ENCODE data around the gene TDRKH. TPM values are rescaled to one million over a fixed set of nuclear protein-coding genes. Genes with fewer than 3 reads are reported as not detected.

TDRKH gene
- total RNA-seq, 2 experiments from 2014 or later, result 10.2 to 21.1 TPM

- H4K20me1 ChIP-seq (ENCODE audit: insufficient read depth, low read length), result no peaks in the 10 kb centered on the region
- H3K79me2 ChIP-seq (ENCODE audit: insufficient read depth, low read depth, low read length), result no peaks in the 10 kb centered on the region
- DNase-seq (ENCODE audit: low spot score), result no peak
- no peaks in the 10 kb centered on the region for H3K36me3 ChIP-seq (ENCODE audit: insufficient read depth, low read length)
- CTCF ChIA-PET (ENCODE audit: unreplicated experiment), result interaction anchor here (0.6 kb wide), 1 partner anchor 26 kb away, joined by 3 read pairs; the partner anchor contains the start of gene C2CD4D
- no peak overlapping the region for H3K4me2 ChIP-seq (ENCODE audit: low read length)
- TF ChIP-seq EZH2phosphoT487 (IDR thresholded peaks at IDR 0.05; ENCODE audit: borderline replicate concordance, low read depth, low read length) (no peak), CTCF (conservative IDR thresholded peaks at IDR 0.05; ENCODE audit: low read length) (no peak)
- intact Hi-C loops (cut with micrococcal nuclease; ENCODE audit: unreplicated experiment), result no loop called here
- no peak overlapping the region for H3K27ac ChIP-seq (ENCODE audit: low read depth, low read length, poor library complexity, severe bottlenecking)
- no peak overlapping the region for H2AFZ ChIP-seq (ENCODE audit: low read length)
- H3K4me3 ChIP-seq (ENCODE audit: low read depth, low read length, poor library complexity, severe bottlenecking), result no peak overlapping the region
- no TSS peak for BruUV-seq (replicated peaks)
- POLR2A ChIA-PET, result no interaction called here
- H3K9me2 ChIP-seq (ENCODE audit: insufficient read depth, low read length), result no peaks in the 10 kb centered on the region
- no peaks in the 10 kb centered on the region for H3K9me3 ChIP-seq (ENCODE audit: low read length)
- peaks cover 10% of the 10 kb centered on the region for H3K4me1 ChIP-seq (ENCODE audit: insufficient read depth, low read length, poor library complexity, severe bottlenecking)
Observed at GRCh38 chr1:151813271-151813977, 23.1 kb upstream of the TDRKH start.

GRCh38 chr1:151811181-151811580, 20.9 kb upstream of the TDRKH start:
- H3K4me2 ChIP-seq (ENCODE audit: low read length), result no peak overlapping the region
- H4K20me1 ChIP-seq (ENCODE audit: insufficient read depth, low read length), result no peaks in the 10 kb centered on the region
- BruUV-seq (replicated peaks), result no TSS peak
- intact Hi-C loops (cut with micrococcal nuclease; ENCODE audit: unreplicated experiment), result no loop called here
- ChIA-PET CTCF (ENCODE audit: unreplicated experiment) (interaction anchor here (0.5 kb wide), 1 partner anchor 26 kb away, joined by 3 read pairs; no protein-coding TSS in a partner anchor), POLR2A (interaction anchor here (0.6 kb wide), 1 partner anchor 9 kb away, joined by 3 read pairs; no protein-coding TSS in a partner anchor)
- TF ChIP-seq CTCF (conservative IDR thresholded peaks at IDR 0.05; ENCODE audit: low read length), result no peak
- TF ChIP-seq EZH2phosphoT487 (IDR thresholded peaks at IDR 0.05; ENCODE audit: borderline replicate concordance, low read depth, low read length), result no peak
- H2AFZ ChIP-seq (ENCODE audit: low read length), result no peak overlapping the region
- H3K9me2 ChIP-seq (ENCODE audit: insufficient read depth, low read length), result no peaks in the 10 kb centered on the region
- H3K36me3 ChIP-seq (ENCODE audit: insufficient read depth, low read length), result no peaks in the 10 kb centered on the region
- H3K27ac ChIP-seq (ENCODE audit: low read depth, low read length, poor library complexity, severe bottlenecking), result no peak overlapping the region
- DNase-seq (ENCODE audit: low spot score), result no peak
- no peaks in the 10 kb centered on the region for H3K9me3 ChIP-seq (ENCODE audit: low read length)
- H3K79me2 ChIP-seq (ENCODE audit: insufficient read depth, low read depth, low read length), result no peaks in the 10 kb centered on the region
- H3K4me1 ChIP-seq (ENCODE audit: insufficient read depth, low read length, poor library complexity, severe bottlenecking), result no peaks in the 10 kb centered on the region
- no peak overlapping the region for H3K4me3 ChIP-seq (ENCODE audit: low read depth, low read length, poor library complexity, severe bottlenecking)

- BruUV-seq (replicated peaks), result no TSS peak
- ChIA-PET CTCF (ENCODE audit: unreplicated experiment) (interaction anchor here (0.9 kb wide), 1 partner anchor 12 kb away, joined by 3 read pairs; no protein-coding TSS in a partner anchor), POLR2A (interaction anchor here (0.7 kb wide), 1 partner anchor 392 kb away, joined by 3 read pairs; no protein-coding TSS in a partner anchor)
- no peak for DNase-seq (ENCODE audit: low spot score)
- Histone ChIP-seq H3K9me2 (ENCODE audit: insufficient read depth, low read length) (no peaks in the 10 kb centered on the region), H2AFZ (ENCODE audit: low read length) (no peak overlapping the region), H4K20me1 (ENCODE audit: insufficient read depth, low read length) (no peaks in the 10 kb centered on the region), H3K4me1 (ENCODE audit: insufficient read depth, low read length, poor library complexity, severe bottlenecking) (no peaks in the 10 kb centered on the region), H3K79me2 (ENCODE audit: insufficient read depth, low read depth, low read length) (no peaks in the 10 kb centered on the region), H3K27ac (ENCODE audit: low read depth, low read length, poor library complexity, severe bottlenecking) (no peak overlapping the region), H3K36me3 (ENCODE audit: insufficient read depth, low read length) (no peaks in the 10 kb centered on the region), H3K4me3 (ENCODE audit: low read depth, low read length, poor library complexity, severe bottlenecking) (no peak overlapping the region), H3K4me2 (ENCODE audit: low read length) (no peak overlapping the region), H3K9me3 (ENCODE audit: low read length) (no peaks in the 10 kb centered on the region)
- TF ChIP-seq EZH2phosphoT487 (IDR thresholded peaks at IDR 0.05; ENCODE audit: borderline replicate concordance, low read depth, low read length) (no peak), CTCF (conservative IDR thresholded peaks at IDR 0.05; ENCODE audit: low read length) (no peak)
- intact Hi-C loops (cut with micrococcal nuclease; ENCODE audit: unreplicated experiment), result no loop called here
Observed at GRCh38 chr1:151809985-151810556, 19.8 kb upstream of the TDRKH start.

Measured in OCI-LY7 (cell line).